ENCODE results near the gene SCN1A. TPM values are rescaled to one million over a fixed set of nuclear protein-coding genes. Genes with fewer than 3 reads are reported as not detected.

Gene SCN1A
- total and polyA plus RNA-seq, 10 of the 15 experiments (the other 5 are each of a cell fraction or from before 2014, with no cell fraction given) = not detected

DNA sequence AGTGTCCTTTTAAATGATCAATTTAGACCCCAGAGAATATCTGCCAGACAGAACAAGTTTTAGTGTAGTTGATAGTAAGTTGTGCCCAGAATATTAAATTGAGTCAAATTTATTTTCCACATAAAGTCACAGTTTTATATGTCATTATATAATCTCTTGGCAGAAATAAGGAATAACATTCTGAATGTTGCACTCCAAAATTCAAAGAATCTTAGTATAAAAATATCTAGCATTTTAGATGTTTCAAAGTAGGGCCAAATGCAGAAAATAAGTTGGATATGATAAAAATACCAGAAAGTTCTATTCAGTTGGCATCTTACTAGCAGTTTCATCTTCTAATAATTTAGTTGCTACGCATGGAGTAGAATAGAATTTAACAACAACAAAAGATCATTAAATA, 33.5 kb downstream of the SCN1A start (continued):
- TF ChIP-seq, protein P1, sequence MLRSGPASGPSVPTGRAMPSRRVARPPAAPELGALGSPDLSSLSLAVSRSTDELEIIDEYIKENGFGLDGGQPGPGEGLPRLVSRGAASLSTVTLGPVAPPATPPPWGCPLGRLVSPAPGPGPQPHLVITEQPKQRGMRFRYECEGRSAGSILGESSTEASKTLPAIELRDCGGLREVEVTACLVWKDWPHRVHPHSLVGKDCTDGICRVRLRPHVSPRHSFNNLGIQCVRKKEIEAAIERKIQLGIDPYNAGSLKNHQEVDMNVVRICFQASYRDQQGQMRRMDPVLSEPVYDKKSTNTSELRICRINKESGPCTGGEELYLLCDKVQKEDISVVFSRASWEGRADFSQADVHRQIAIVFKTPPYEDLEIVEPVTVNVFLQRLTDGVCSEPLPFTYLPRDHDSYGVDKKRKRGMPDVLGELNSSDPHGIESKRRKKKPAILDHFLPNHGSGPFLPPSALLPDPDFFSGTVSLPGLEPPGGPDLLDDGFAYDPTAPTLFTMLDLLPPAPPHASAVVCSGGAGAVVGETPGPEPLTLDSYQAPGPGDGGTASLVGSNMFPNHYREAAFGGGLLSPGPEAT (IDR thresholded peaks at IDR 0.05; ENCODE audit: low read depth) = no peak
- no peak for TF ChIP-seq CBX5 (IDR thresholded peaks at IDR 0.05; ENCODE audit: low read depth)

DNA sequence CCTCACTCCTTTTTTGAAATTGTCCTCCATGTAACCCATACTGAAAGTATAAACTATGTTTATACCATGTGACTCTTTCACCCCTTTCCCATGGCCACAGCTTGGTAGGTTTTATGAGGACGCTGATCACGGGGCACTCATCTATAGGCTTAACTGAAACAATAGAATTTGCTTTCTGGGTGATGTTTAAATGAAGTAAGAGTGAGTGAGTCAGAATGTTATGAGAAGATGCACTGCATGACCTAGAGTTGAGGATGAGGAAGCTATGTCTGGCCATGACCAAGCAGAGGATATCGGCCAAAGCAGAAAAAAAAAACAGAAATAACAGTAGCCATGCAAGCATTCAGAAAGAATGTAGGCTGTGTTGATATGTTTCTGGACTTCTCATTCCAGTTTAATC, 34.9 kb downstream of the SCN1A start:
- H3K4me3 ChIP-seq = no peak overlapping the region
- intact Hi-C loops (cut with micrococcal nuclease; ENCODE audit: unreplicated experiment) (no loop called here), in situ Hi-C loops (cut with MboI) (no loop called here)
- H3K27me3 ChIP-seq (replicated peaks in 1 of 2; ENCODE audit: control insufficient read depth in 2 of 2, insufficient read depth in 2 of 2, low read length in 1 of 2) = no peaks in the 10 kb centered on the region
- FAIRE-seq = no peak
- DNase-seq (ENCODE audit: low read depth, low spot score) = no peak
- 31% methylated on average over 3 of the region's 3 CpGs for WGBS (ENCODE audit: insufficient coverage, insufficient replicate concordance, low lambda C conversion rate, missing lambda C conversion rate)
- BruUV-seq (replicated peaks) = no TSS peak
- no peaks in the 10 kb centered on the region for H3K9me3 ChIP-seq (replicated peaks; ENCODE audit: control insufficient read depth, insufficient read depth, low read length)
- no peak overlapping the region for H3K4me2 ChIP-seq (ENCODE audit: control insufficient read depth, insufficient read depth)
- no peak overlapping the region for H2AFZ ChIP-seq (ENCODE audit: control insufficient read depth, low read depth, low read length)
- RAD21 ChIA-PET (ENCODE audit: unreplicated experiment) = no interaction called here
- H3K27ac ChIP-seq (ENCODE audit: control insufficient read depth, insufficient read depth) = no peak overlapping the region
- H4K20me1 ChIP-seq (ENCODE audit: control insufficient read depth, insufficient read depth) = no peaks in the 10 kb centered on the region
- no peaks in the 10 kb centered on the region for H3K79me2 ChIP-seq (ENCODE audit: control insufficient read depth, insufficient read depth, low read length)
- H3K9ac ChIP-seq (ENCODE audit: control insufficient read depth, insufficient read depth, low read length) = no peak overlapping the region
- POLR2A ChIA-PET = no interaction called here
- ATAC-seq = no peak; the same call in 2 of the 3 replicates
- SMC1A ChIA-PET (ENCODE audit: uncharacterized antibody, unreplicated experiment) = interaction anchor here (0.6 to 0.7 kb wide), 2 partner anchors 9 to 330 kb away, joined by 3 to 4 read pairs; no protein-coding TSS in a partner anchor
- CTCF ChIA-PET = no interaction called here
- no peaks in the 10 kb centered on the region for H3K4me1 ChIP-seq (ENCODE audit: control insufficient read depth, insufficient read depth, low read length)
- no peaks in the 10 kb centered on the region for H3K36me3 ChIP-seq (ENCODE audit: control insufficient read depth in 2 of 2, insufficient read depth in 2 of 2, low read length in 1 of 2)
- TF ChIP-seq ZNF24 (IDR thresholded peaks at IDR 0.05) (no peak), ZNF622 (IDR thresholded peaks at IDR 0.05) (no peak), FOS (IDR thresholded peaks at IDR 0.05; ENCODE audit: borderline replicate concordance, extremely low read depth, insufficient read length) (no peak), GATAD2B (conservative IDR thresholded peaks at IDR 0.05; ENCODE audit: low read depth) (no peak), BRCA1 (IDR thresholded peaks at IDR 0.05; ENCODE audit: low read depth, low read length) (no peak), BMI1 (IDR thresholded peaks at IDR 0.05; ENCODE audit: borderline replicate concordance) (no peak), EP300 (IDR thresholded peaks at IDR 0.05; ENCODE audit: borderline replicate concordance in 1 of 2, control insufficient read depth in 1 of 2, low read depth in 2 of 2, low read length in 2 of 2) (no peak), WRNIP1 (IDR thresholded peaks at IDR 0.05; ENCODE audit: borderline replicate concordance, low read depth, low read length) (no peak), RBBP5 (conservative IDR thresholded peaks at IDR 0.05) (no peak), TCF7 (IDR thresholded peaks at IDR 0.05; ENCODE audit: borderline replicate concordance) (no peak)
- TF ChIP-seq, protein P2, sequence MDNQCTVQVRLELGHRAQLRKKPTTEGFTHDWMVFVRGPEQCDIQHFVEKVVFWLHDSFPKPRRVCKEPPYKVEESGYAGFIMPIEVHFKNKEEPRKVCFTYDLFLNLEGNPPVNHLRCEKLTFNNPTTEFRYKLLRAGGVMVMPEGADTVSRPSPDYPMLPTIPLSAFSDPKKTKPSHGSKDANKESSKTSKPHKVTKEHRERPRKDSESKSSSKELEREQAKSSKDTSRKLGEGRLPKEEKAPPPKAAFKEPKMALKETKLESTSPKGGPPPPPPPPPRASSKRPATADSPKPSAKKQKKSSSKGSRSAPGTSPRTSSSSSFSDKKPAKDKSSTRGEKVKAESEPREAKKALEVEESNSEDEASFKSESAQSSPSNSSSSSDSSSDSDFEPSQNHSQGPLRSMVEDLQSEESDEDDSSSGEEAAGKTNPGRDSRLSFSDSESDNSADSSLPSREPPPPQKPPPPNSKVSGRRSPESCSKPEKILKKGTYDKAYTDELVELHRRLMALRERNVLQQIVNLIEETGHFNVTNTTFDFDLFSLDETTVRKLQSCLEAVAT (IDR thresholded peaks at IDR 0.05) = no peak
- TF ChIP-seq, protein P3, sequence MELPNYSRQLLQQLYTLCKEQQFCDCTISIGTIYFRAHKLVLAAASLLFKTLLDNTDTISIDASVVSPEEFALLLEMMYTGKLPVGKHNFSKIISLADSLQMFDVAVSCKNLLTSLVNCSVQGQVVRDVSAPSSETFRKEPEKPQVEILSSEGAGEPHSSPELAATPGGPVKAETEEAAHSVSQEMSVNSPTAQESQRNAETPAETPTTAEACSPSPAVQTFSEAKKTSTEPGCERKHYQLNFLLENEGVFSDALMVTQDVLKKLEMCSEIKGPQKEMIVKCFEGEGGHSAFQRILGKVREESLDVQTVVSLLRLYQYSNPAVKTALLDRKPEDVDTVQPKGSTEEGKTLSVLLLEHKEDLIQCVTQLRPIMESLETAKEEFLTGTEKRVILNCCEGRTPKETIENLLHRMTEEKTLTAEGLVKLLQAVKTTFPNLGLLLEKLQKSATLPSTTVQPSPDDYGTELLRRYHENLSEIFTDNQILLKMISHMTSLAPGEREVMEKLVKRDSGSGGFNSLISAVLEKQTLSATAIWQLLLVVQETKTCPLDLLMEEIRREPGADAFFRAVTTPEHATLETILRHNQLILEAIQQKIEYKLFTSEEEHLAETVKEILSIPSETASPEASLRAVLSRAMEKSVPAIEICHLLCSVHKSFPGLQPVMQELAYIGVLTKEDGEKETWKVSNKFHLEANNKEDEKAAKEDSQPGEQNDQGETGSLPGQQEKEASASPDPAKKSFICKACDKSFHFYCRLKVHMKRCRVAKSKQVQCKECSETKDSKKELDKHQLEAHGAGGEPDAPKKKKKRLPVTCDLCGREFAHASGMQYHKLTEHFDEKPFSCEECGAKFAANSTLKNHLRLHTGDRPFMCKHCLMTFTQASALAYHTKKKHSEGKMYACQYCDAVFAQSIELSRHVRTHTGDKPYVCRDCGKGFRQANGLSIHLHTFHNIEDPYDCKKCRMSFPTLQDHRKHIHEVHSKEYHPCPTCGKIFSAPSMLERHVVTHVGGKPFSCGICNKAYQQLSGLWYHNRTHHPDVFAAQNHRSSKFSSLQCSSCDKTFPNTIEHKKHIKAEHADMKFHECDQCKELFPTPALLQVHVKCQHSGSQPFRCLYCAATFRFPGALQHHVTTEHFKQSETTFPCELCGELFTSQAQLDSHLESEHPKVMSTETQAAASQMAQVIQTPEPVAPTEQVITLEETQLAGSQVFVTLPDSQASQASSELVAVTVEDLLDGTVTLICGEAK (IDR thresholded peaks at IDR 0.05; ENCODE audit: borderline replicate concordance) = no peak
- TF ChIP-seq, protein P4, sequence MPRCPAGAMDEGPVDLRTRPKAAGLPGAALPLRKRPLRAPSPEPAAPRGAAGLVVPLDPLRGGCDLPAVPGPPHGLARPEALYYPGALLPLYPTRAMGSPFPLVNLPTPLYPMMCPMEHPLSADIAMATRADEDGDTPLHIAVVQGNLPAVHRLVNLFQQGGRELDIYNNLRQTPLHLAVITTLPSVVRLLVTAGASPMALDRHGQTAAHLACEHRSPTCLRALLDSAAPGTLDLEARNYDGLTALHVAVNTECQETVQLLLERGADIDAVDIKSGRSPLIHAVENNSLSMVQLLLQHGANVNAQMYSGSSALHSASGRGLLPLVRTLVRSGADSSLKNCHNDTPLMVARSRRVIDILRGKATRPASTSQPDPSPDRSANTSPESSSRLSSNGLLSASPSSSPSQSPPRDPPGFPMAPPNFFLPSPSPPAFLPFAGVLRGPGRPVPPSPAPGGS (IDR thresholded peaks at IDR 0.05; ENCODE audit: borderline replicate concordance, insufficient read depth, low read depth, low read length, poor library complexity, severe bottlenecking) = no peak

Data from GM12878 (cell line).